NCI-H510A (cell line): Measurements from ENCODE around the gene DMRTA2.

ENCODE experiments used
- DNase-seq: peaks from one replicate; lab custom pipeline; 2025; lab: John Stamatoyannopoulos, UW

The DMRTA2 gene

DNA sequence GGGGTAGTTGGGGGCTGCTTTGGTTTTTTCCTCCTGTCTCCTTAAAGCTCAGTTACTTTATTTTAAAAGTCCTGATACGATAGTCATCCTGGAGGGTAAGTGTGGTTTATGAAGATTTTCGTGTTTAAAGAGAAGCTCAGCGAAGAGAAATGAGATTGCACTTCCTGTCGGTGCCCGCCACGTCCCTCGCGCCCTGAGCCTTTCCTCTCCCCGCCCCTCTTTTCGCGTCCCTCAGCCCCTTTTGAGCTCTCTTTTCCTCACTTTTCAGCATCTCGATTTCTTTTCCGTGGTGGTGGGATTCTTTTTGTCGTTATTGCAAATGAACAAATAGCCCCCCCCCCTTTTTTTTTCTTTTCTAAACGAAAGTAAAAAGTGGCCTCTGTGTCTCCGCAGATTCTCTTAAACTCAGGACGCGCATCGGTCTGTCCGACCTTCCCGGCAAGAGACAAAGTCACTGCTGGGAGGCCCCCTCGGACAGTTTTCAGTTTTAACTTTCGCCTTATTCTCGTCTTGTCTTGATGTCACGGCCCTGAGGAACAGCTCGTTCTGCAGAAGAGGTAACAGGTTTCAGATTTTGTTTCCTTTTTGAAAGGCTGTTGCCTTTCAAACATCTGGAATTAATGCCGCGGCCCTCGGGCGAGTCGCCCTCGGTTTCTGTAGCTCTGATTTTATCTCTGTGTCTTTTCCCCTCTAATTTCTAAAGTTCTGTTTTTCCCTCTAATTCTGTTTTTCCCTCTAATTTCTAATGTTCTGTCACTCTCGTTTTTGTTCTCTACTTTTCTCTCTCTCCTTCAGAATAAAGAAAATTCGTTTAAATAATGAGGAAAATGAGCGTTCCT is 1.0 kb upstream of the DMRTA2 start:
- no peak for DNase-seq

DNA sequence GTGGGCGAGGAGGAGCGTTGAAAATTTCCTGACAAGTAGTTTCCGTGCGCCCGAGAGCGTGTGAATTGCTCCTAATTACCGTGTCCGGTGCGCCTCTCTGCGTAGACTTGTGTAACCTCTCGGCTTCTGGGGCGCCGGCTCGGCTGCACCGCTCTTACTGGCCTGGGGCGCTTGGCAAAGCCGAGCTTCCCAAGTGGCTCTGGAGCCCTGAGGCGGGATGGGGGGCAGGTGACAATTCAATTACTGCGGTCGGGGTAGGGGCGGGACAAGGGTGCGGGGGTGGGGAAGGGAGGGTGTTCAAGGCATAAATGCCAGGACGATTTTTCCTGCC is 392 bp upstream of the DMRTA2 start:
- DNase-seq: no peak

DNA sequence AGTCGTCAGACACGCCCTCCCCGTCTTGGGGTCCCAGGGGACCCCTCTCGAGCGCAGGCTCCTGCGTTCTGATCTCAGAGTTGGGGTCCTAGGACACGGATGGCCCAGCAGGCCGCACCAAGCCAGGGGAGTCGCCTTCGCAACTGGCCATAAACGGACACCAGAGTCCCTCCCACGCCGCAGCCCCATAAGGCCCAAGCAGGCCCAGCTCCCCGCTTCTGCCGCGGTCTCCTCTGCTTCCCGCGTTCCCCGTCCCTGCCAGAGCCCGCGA is 633 bp downstream of the DMRTA2 start:
- DNase-seq: no peak

DNA sequence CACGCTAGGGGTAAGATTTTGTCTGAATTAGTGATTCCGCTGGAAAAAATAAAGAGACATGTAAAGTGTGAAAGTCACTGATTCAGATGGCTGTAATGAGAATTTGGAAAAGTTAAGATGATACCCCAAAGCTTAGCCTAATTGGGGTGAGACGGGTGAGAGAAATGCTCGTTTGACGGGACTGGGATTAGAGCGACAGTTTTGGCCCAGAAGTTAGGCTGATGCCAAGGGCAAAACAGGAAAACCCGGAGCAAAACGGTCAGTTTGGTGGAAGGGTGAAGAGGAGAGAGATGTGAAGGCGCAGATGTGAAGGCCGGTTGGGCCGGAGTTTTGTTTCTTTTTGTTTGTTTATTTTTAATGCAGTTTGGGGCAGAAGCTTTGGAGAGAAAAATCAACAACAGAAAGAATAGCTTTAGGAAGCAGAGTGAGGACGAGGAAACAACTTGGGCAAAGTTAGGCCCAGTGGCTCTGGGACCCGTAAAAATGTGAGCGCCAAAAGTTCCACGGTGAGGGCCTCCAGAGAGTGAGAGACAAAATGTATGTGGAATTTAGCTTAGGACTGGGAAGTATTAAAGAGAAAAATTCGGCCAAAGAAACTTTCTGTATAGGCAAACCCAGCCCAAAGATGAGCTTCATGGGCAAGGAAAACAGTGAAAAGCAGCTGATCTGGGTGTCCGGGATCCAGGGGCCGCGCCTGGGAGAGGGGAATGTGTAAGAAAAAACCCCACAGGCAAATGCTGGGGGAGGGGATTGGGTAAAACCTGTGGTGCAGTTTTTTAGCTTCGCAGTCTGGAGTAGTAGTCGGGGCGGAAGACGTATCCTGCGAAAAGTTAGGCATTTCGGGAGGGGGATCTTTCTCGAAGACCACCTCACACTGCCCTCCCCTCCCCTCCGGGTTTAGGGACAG is 1.2 kb downstream of the DMRTA2 start:
- DNase-seq: no peak

GRCh38 chr1:50421366-50421748 is 1.9 kb downstream of the DMRTA2 start:
- DNase-seq: no peak

DNA sequence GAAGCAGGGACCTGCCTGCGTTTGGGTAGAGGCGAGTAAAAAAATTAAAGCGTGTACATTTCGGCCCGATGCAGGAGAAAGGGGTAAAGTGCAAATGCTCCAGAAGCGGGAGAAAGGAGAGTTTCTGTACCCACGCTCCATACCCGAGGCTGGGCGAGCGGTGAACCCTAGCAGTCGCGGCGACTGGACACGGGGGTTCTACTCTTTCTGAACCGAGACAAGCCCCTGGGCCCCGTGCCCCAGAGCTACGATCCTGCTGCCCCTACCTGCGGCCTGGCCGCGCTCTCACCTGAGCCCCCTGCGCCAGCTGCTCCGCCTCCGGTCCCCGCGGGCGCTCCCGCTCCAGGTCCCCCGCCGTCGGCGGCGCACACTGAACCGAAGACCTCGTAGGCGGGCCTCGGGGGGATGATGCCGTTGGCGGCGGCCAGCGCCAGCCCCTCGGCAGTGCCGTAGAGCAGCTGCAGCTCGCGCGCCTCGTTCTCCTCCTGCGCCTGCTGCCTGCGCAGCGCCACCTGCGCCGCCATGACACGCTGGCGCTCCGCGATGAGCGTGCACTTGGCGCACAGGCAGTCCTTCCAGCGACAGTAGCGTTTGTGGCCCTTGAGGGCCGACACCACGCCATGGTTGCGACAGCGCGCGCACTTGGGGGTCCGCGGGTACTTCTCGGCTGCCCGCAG is 2.4 kb downstream of the DMRTA2 start:
- DNase-seq: no peak

DNA sequence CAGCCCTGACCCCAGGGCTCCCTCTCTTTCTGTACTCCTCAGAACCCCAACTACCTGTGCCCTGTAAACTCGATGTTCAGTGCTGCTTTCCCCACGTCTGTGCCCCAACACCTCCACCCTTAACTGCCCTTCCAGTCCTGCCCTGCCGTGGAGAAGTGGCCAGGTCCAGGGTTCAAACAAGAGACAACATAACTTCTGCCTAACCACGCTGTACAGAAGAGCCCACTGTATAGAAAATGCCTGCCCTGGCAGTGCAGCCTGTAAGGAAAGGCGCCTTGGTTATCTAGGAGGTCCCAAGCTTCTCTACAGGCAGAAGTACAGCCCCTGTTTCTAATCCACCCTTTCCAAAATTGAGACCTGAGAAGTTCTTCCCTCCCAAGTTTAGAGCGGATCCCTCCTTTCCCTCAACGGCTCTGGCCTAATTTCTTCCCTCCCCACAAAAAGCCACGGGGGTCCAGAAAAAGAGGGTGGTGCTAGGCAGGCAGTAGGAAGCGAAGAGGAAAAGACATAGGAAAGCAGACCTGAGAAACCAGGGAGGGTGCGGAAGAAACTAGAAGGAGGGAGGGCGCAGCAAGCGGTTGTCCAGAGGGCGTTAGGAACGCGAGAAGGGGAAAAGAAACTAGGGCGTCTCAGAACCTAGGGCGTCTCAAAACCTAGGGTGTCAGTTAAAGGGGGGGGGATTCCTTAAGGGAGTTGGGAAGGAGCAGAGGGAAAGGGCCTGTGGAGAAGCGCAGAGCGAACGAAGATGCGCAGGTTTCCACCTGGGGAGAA is 3.2 kb downstream of the DMRTA2 start:
- no peak for DNase-seq

GRCh38 chr1:50419192-50419906 is 3.9 kb downstream of the DMRTA2 start:
- no peak for DNase-seq

GRCh38 chr1:50418600-50419109 is 4.6 kb downstream of the DMRTA2 start:
- DNase-seq: no peak

DNA sequence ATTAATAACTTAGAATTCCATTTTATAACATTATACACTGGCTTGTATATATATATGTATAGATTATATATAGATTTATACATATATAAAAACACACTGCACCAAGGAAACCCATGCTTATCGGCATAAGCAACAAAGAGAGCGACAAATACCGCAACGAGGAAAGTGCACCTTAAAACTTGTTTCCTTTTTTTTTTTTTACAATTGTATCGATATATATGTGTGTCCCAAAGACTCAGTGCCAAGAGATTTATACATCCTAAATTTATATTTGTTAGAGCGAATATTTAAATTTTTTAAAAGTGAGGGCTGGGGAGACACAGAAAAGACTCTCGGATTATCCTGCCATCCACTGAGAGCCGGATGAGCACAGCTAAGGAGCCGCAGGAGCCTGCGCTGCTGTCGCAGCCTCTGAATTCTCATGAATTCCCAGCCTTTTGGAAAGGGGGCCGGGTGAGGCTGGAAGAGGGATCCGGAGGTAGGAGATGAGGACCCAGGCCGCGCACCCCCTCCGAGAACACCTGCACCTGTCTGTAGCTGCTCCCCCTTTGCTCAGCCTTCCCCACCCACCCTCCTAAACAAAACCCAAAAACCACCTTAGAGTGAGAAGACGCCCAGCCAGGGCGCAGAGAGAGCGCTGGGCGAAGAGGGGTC is 5.2 kb downstream of the DMRTA2 start:
- no peak for DNase-seq

- DNase-seq: no peak
These were observed 5.7 kb downstream of the DMRTA2 start for GRCh38 chr1:50417507-50417906.

GRCh38 chr1:50416553-50417453 is 6.4 kb downstream of the DMRTA2 start:
- no peak for DNase-seq

GRCh38 chr1:50416150-50416527 is 7.1 kb downstream of the DMRTA2 start:
- no peak for DNase-seq

DNA sequence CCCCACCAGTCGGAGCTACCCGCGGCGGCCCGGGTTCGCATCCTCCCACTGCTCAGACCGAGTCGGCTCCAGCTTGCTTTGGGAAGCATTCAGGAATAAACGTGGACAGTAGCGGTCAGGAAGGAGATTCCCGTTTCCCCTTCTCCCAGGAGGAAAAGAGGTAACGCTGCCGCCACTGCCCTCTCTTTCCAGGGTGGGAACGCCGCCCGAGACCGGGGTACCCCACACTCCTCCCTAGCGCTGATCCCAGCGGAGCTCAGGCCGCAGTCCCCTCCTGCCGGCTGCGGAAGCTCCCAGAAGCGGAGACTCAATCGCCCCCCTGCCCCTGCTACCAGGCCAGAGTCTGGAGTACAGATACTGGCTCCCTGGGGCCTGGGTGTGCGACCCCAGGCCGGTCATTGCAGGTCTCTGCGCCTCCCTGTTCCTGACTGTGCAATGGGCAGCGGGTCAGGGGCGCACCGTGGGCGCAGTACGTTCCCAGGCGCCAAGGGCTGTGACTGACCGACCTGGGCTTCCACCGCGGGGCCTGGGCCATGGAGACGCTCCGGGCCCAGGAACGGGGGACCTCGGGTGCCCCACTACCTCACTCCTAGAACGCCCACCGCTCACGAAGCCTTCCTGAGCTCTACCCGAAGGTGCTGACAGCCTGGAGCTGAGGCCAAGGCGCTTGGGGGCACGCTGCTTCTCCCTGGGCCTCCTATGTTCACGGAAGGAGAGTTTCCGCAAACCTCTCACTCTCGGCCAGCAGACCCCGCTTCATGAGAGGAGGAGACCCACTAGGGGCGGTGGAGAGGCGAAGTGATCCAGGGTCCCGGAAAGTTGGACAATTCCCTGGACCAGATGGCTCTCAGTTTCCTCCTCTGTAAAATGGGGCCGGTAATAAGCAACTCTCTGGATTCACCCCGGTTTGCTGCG is 7.8 kb downstream of the DMRTA2 start:
- no peak for DNase-seq

GRCh38 chr1:50414853-50415234 is 8.4 kb downstream of the DMRTA2 start:
- DNase-seq: no peak

- no peak for DNase-seq
These were observed 10.3 kb downstream of the DMRTA2 start for GRCh38 chr1:50412813-50413476.

GRCh38 chr1:50405814-50406213 is 17.4 kb downstream of the DMRTA2 start:
- DNase-seq: no peak

DNA sequence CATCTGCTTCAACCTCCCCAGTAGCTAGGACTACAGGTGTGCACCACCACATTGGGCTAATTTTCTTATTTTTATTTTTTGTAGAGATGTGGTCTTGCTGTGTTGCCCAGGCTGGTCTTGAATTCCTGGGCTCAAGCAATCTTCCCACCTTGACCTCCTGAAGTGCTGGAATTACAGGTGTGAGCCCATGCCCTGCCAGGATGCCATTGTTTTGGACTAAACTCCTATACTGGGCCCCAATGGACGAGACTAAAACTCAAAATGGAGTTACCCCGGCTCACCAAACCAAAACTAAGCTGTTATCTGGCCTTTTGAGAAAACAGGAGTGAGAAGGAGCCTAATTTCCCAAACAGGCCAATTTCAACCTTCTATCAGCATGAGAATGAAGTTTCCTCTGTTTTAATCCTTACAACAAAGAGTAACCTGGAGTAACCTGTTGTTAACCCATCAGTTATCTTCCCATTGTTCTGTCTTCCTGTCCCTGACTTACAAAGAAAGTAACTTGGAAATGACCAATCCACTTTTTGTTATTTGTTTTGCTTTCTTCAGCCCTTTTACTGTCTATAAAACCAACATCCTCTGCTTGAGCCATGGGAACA is 29.6 kb downstream of the DMRTA2 start:
- no peak for DNase-seq
